CD4-positive, alpha-beta memory T cell (primary cell): ENCODE results near the gene MTHFSD. TPM values are rescaled to one million over a fixed set of nuclear protein-coding genes. Genes with fewer than 3 reads are reported as not detected.

Experiments used
- CTCF ChIA-PET: fragments of 350-600 bp; sonication (Branson Sonifier 250); formaldehyde crosslinking; loops from one replicate; lab custom pipeline; 2021; ENCODE audit warnings: inconsistent platforms; ENCODE audit not compliant: partially characterized antibody; lab: Charles Lee
- POLR2A ChIA-PET: fragments of 350-600 bp; sonication (Branson Sonifier 250); formaldehyde crosslinking; loops from one replicate; lab custom pipeline; 2021; ENCODE audit not compliant: partially characterized antibody; lab: Charles Lee
- DNase-seq, 5 donors: peaks; one replicate each; pipeline versions ENCODE4 v3.0.0 to v3.0.0-alpha.2; 2020 to 2022; ENCODE audit warnings: mixed read lengths in 1 of 5
- H3K27ac ChIP-seq: one replicate; pipeline ENCODE4 v1.7.0; 2013; ENCODE audit warnings: low read depth, low read length
- H3K27me3 ChIP-seq: 2 replicates; pipeline ENCODE4 v1.7.0; 2013; ENCODE audit warnings: mild to moderate bottlenecking, low read length, moderate library complexity; ENCODE audit not compliant: insufficient read depth
- H3K36me3 ChIP-seq: 2 replicates; pipeline ENCODE4 v1.7.0; 2013; ENCODE audit warnings: mild to moderate bottlenecking, low read length, moderate library complexity; ENCODE audit not compliant: insufficient read depth
- H3K4me1 ChIP-seq: 2 replicates; pipeline ENCODE4 v1.7.0; 2013; ENCODE audit warnings: mild to moderate bottlenecking, low read length, moderate library complexity; ENCODE audit not compliant: insufficient read depth
- H3K4me3 ChIP-seq, 2 donors: one replicate each; pipeline ENCODE4 v1.7.0; 2013; ENCODE audit warnings: low read length in 2 of 2, mild to moderate bottlenecking in 1 of 2
- H3K9me3 ChIP-seq, 2 donors: one replicate each; pipeline ENCODE4 v1.7.0; 2013; ENCODE audit warnings: low read length in 2 of 2, control low read depth in 1 of 2; ENCODE audit not compliant: control insufficient read depth in 1 of 2
- H3K27ac Mint-ChIP-seq, 7 donors: one replicate each; pipeline ENCODE4 v1.8.0; 2020 to 2021; ENCODE audit warnings: mixed read lengths in 7 of 7, mild to moderate bottlenecking in 6 of 7, inconsistent platforms in 3 of 7, moderate library complexity in 3 of 7
- H3K27me3 Mint-ChIP-seq, 2 donors: one replicate each; pipeline ENCODE4 v1.8.0; 2020 to 2021; ENCODE audit warnings: mixed read lengths in 2 of 2
- H3K36me3 Mint-ChIP-seq, 2 donors: one replicate each; pipeline ENCODE4 v1.8.0; 2020 to 2021; ENCODE audit warnings: mixed read lengths in 2 of 2, inconsistent platforms in 1 of 2, mild to moderate bottlenecking in 1 of 2
- H3K4me1 Mint-ChIP-seq, 4 donors: one replicate each; pipeline ENCODE4 v1.8.0; 2020 to 2021; ENCODE audit warnings: mixed read lengths in 4 of 4, mild to moderate bottlenecking in 1 of 4
- H3K4me3 Mint-ChIP-seq, 8 donors: one replicate each; pipeline ENCODE4 v1.8.0; 2020 to 2021; ENCODE audit warnings: mixed read lengths in 8 of 8, mild to moderate bottlenecking in 7 of 8, moderate library complexity in 6 of 8, inconsistent platforms in 3 of 8
- H3K9me3 Mint-ChIP-seq, 8 donors: one replicate each; pipeline ENCODE4 v1.8.0; 2020 to 2021; ENCODE audit warnings: mixed read lengths in 8 of 8, mild to moderate bottlenecking in 5 of 8, inconsistent platforms in 3 of 8, moderate library complexity in 1 of 8
- intact Hi-C: fragments of 100-400 bp; cut with micrococcal nuclease; formaldehyde crosslinking; loops from one replicate; pipeline ENCODE4 v1.15.1; 2023
- polyA plus RNA-seq, 2 donors: library from polyadenylated mRNA; unstranded; fragments of 300-500 nt; fragmentation: Illumina TruSeq; gene quantifications; one replicate each; pipeline ENCODE4 v1.2.3, GENCODE V29; 2021
- total RNA-seq, 2 experiments: library from RNA; stranded (reverse); gene quantifications; one replicate each; pipeline ENCODE4 v1.2.3, GENCODE V29; 2021

The MTHFSD gene
- total and polyA plus RNA-seq, 4 experiments from 2014 or later, result 12.5 to 41.6 (median 29.9) TPM

DNA sequence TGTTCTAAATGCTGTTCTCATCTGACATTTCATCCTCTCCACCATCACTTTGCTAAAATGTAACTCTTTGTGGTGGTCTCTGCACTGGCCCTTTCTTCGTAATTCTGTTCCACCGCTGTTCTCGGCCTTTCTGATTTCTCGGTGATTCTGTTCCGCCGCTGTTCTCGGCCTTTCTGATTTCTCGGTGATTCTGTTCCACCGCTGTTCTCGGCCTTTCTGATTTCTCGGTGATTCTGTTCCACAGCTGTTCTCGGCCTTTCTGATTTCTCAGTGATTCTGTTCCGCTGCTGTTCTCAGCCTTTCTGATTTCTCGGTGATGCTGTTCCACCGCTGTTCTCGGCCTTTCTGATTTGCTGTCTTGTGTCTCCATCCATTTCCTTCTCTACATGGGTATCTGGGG lies 32.4 kb downstream of the MTHFSD start:
- Histone ChIP-seq H3K4me3 (no peak overlapping the region), H3K27me3 (peaks cover 4% of the 10 kb centered on the region), H3K27ac (no peak overlapping the region), H3K4me1 (peaks cover 12% of the 10 kb centered on the region), H3K36me3 (no peaks in the 10 kb centered on the region), H3K9me3 (no peaks in the 10 kb centered on the region)
- Mint-ChIP-seq H3K4me1 (peaks cover 4 to 14% (median 9%) of the 10 kb centered on the region in 4 donors), H3K27me3 (peaks cover 23 to 24% of the 10 kb centered on the region in 2 donors), H3K27ac (no peak overlapping the region), H3K36me3 (no peaks in the 10 kb centered on the region), H3K4me3 (peak overlapping the region in 1 of 8 donors; percentile 54), H3K9me3 (peaks cover 0 to 12% (median 6%) of the 10 kb centered on the region in 8 donors)
- POLR2A ChIA-PET, result no interaction called here
- no peak for DNase-seq
- CTCF ChIA-PET, result no interaction called here
- intact Hi-C loops, result no loop called here

DNA sequence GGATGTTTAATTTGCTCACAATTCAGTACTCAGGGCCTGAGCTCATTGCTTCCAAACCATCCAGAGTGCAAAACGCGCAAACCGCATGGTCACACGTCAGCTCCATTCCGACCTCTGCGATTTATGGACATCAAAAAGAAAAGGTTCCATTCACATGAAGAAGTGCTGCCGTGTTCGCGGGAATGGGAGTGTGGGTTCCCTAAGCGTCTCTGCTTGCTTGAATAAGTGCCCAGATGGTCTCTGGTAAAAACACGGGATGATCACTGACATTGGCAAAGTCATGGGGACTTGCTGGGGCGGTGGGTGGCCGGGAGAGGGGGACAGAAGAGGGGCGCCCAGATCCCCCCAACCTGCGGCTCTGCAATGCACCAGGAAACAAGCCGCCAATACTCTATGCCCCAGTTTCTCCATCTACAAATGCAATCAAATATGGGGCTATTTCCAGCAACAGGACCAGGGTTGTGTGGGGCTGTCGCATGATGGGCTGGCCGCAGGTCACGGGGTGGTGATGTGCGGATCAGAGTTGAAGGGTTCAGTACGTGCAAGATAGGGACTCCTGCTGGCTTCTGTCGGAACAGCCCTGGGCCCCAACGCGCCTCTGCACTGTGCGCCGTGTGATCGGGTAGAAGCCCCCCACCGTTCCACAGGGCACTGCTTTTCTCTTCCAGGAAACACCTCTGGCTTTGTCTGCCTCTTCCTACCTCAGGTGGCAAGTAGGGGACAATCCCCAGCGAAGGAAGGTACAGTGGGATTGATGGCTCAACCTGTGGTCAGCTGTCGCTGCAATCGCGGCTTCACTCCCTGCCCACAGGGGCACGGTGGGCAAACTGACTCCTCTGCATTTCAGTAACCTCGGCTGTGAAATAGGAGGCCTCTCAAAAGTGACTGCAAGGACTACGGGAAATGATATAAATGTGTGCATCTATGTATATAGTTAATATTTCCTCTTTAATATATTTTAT lies 33.5 kb downstream of the MTHFSD start:
- Histone ChIP-seq H3K4me1 (peaks cover 12% of the 10 kb centered on the region), H3K27me3 (peaks cover 4% of the 10 kb centered on the region), H3K9me3 (no peaks in the 10 kb centered on the region), H3K4me3 (no peak overlapping the region), H3K36me3 (no peaks in the 10 kb centered on the region), H3K27ac (no peak overlapping the region)
- CTCF ChIA-PET, result interaction anchor here (0.9 kb wide), 3 partner anchors 21 to 398 kb away, joined by 3 read pairs; no protein-coding TSS in a partner anchor
- no peak for DNase-seq
- Mint-ChIP-seq H3K36me3 (no peaks in the 10 kb centered on the region), H3K9me3 (peaks cover 0 to 8% (median 2%) of the 10 kb centered on the region in 8 donors), H3K4me1 (peaks cover 4 to 14% (median 9%) of the 10 kb centered on the region in 4 donors), H3K27ac (no peak overlapping the region), H3K4me3 (no peak overlapping the region), H3K27me3 (peaks cover 28 to 33% of the 10 kb centered on the region in 2 donors)
- POLR2A ChIA-PET, result no interaction called here
- intact Hi-C loops, result no loop called here

GRCh38 chr16:86520317-86521210 lies 34.5 kb downstream of the MTHFSD start:
- no peaks in the 10 kb centered on the region for H3K36me3 Mint-ChIP-seq
- Histone ChIP-seq H3K27ac (no peak overlapping the region), H3K27me3 (peaks cover 4% of the 10 kb centered on the region), H3K4me3 (no peak overlapping the region), H3K9me3 (no peaks in the 10 kb centered on the region), H3K4me1 (peaks cover 12% of the 10 kb centered on the region), H3K36me3 (no peaks in the 10 kb centered on the region)
- ChIA-PET CTCF (interaction anchor here (0.9 to 1.5 kb wide), 5 partner anchors 12 to 397 kb away, joined by 3 to 5 read pairs (median 3); no protein-coding TSS in a partner anchor), POLR2A (no interaction called here)
- H3K27ac Mint-ChIP-seq, result peak overlapping the region in 1 of 7 donors; percentile 30
- H3K27me3 Mint-ChIP-seq, result peaks cover 28 to 35% of the 10 kb centered on the region in 2 donors
- H3K9me3 Mint-ChIP-seq, result peaks cover 0 to 2% (median 0%) of the 10 kb centered on the region in 8 donors
- intact Hi-C loops, result no loop called here
- H3K4me3 Mint-ChIP-seq, result peak overlapping the region in 5 of 8 donors; percentile 36 to 78 (median 63)
- no peak for DNase-seq
- peaks cover 4 to 14% (median 9%) of the 10 kb centered on the region in 4 donors for H3K4me1 Mint-ChIP-seq

GRCh38 chr16:86519649-86520316 lies 35.3 kb downstream of the MTHFSD start:
- Mint-ChIP-seq H3K36me3 (no peaks in the 10 kb centered on the region), H3K4me3 (peak overlapping the region in 6 of 8 donors; percentile 17 to 78 (median 55)), H3K27ac (peak overlapping the region in 1 of 7 donors; percentile 30), H3K9me3 (peaks cover 0 to 2% (median 0%) of the 10 kb centered on the region in 8 donors), H3K27me3 (peaks cover 32 to 39% of the 10 kb centered on the region in 2 donors), H3K4me1 (peaks cover 4 to 14% (median 9%) of the 10 kb centered on the region in 4 donors)
- CTCF ChIA-PET, result interaction anchor here (1.3 to 1.5 kb wide), 2 partner anchors 13 to 31 kb away, joined by 3 to 5 read pairs; no protein-coding TSS in a partner anchor
- no peak overlapping the region for H3K27ac ChIP-seq
- no peak overlapping the region for H3K4me3 ChIP-seq
- H3K27me3 ChIP-seq, result peaks cover 4% of the 10 kb centered on the region
- DNase-seq, result peak in 4 of 5 donors; percentile 28 to 37 (median 33)
- no peaks in the 10 kb centered on the region for H3K36me3 ChIP-seq
- intact Hi-C loops, result no loop called here
- POLR2A ChIA-PET, result no interaction called here
- no peaks in the 10 kb centered on the region for H3K9me3 ChIP-seq
- H3K4me1 ChIP-seq, result peaks cover 12% of the 10 kb centered on the region

DNA sequence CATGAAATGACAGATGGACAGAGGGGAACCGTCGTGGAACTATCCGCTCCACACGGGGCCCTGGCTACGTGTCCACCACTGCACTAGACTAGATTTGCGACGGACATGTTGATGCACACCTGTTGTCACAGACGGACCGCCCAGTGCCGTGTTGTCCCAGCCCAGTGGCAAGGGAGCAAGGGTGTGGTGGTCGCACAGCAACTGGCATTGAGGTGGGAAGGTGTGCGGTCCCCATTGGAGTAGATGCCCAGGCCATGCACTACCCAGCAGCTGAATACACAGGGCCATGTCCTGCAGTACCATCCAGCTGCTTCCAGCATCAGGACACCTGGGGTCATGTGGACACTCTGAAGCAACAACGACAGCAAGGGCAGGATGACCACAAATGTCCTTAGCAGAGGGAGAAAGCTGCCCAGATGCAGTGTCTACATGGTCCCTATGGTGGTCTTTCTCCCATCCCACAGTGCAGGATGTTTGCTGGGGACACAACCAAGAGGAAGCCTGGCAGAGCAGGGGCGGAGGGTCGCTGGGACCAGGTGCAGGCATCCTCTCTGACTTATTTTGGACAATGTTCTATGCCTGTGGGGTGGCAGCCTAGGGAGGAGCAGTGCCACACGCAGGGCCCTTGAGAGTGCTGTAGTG lies 35.9 kb downstream of the MTHFSD start:
- Histone ChIP-seq H3K4me1 (peaks cover 12% of the 10 kb centered on the region), H3K36me3 (no peaks in the 10 kb centered on the region), H3K27ac (no peak overlapping the region), H3K27me3 (peaks cover 4% of the 10 kb centered on the region), H3K4me3 (no peak overlapping the region), H3K9me3 (no peaks in the 10 kb centered on the region)
- ChIA-PET CTCF (interaction anchor here (1.3 to 1.5 kb wide), 2 partner anchors 14 to 30 kb away, joined by 3 to 5 read pairs; no protein-coding TSS in a partner anchor), POLR2A (no interaction called here)
- Mint-ChIP-seq H3K27ac (no peak overlapping the region), H3K4me1 (peaks cover 4 to 14% (median 9%) of the 10 kb centered on the region in 4 donors), H3K27me3 (peaks cover 35 to 44% of the 10 kb centered on the region in 2 donors), H3K9me3 (peaks cover 0 to 2% (median 0%) of the 10 kb centered on the region in 8 donors), H3K36me3 (no peaks in the 10 kb centered on the region), H3K4me3 (peak overlapping the region in 4 of 8 donors; percentile 31 to 78 (median 55))
- peak in 1 of 5 donors; percentile 1 for DNase-seq
- intact Hi-C loops, result no loop called here

- peaks cover 4 to 25% (median 14%) of the 10 kb centered on the region in 4 donors for H3K4me1 Mint-ChIP-seq
- no peak overlapping the region for H3K27ac Mint-ChIP-seq
- H3K4me3 ChIP-seq, result no peak overlapping the region
- peaks cover 45 to 52% of the 10 kb centered on the region in 2 donors for H3K27me3 Mint-ChIP-seq
- peak in 1 of 5 donors; percentile 2 for DNase-seq
- no peaks in the 10 kb centered on the region for H3K9me3 ChIP-seq
- peaks cover 4% of the 10 kb centered on the region for H3K27me3 ChIP-seq
- H3K36me3 ChIP-seq, result no peaks in the 10 kb centered on the region
- ChIA-PET POLR2A (no interaction called here), CTCF (interaction anchor here (0.9 to 1.2 kb wide), 2 partner anchors 16 to 696 kb away, joined by 3 read pairs; no protein-coding TSS in a partner anchor)
- no peak overlapping the region for H3K27ac ChIP-seq
- intact Hi-C loops, result no loop called here
- peaks cover 12% of the 10 kb centered on the region for H3K4me1 ChIP-seq
- no peaks in the 10 kb centered on the region for H3K36me3 Mint-ChIP-seq
- no peak overlapping the region for H3K4me3 Mint-ChIP-seq
- H3K9me3 Mint-ChIP-seq, result peaks cover 0 to 2% (median 0%) of the 10 kb centered on the region in 8 donors
Measured at GRCh38 chr16:86517652-86518258, 37.3 kb downstream of the MTHFSD start.
